ENCODE measurements around the gene IRX2. TPM values are rescaled to one million over a fixed set of nuclear protein-coding genes. Genes with fewer than 3 reads are reported as not detected.

IRX2 gene
- total and polyA plus RNA-seq, 2 of the 8 experiments (the other 6 are each of a cell fraction or from before 2014, with no cell fraction given): 23.4 to 40.4 TPM

GRCh38 chr5:2697446-2698200 lies 53.9 kb downstream of the IRX2 start:
- Histone ChIP-seq H3K27me3 (replicated peaks in 1 of 4; ENCODE audit: control insufficient read depth in 3 of 4, extremely low read depth in 1 of 4, insufficient read depth in 3 of 4, low read length in 3 of 4) (no peaks in the 10 kb centered on the region), H3K56ac (replicated peaks; ENCODE audit: insufficient read length, low read depth, low read length) (no peak overlapping the region), H3K9me3 (ENCODE audit: insufficient read depth in 2 of 2, low read depth in 1 of 2, low read length in 1 of 2) (no peaks in the 10 kb centered on the region), H3K79me2 (ENCODE audit: control insufficient read depth in 1 of 2, insufficient read depth in 2 of 2, low read length in 2 of 2) (no peaks in the 10 kb centered on the region), H3K36me3 (ENCODE audit: control insufficient read depth in 2 of 4, insufficient read depth in 4 of 4, low read length in 3 of 4) (no peaks in the 10 kb centered on the region), H3K9ac (replicated peaks in 1 of 4; ENCODE audit: extremely low read depth in 1 of 4, low read depth in 3 of 4, low read length in 3 of 4) (no peak overlapping the region; a peak in 1 of 7 replicates), H4K5ac (ENCODE audit: insufficient read length, low read depth, low read length) (no peak overlapping the region), H3K27ac (ENCODE audit: low read depth, low read length) (no peak overlapping the region), H2AFZ (ENCODE audit: low read length) (no peak overlapping the region), H3K23me2 (ENCODE audit: low read depth, low read length) (no peaks in the 10 kb centered on the region), H4K20me1 (replicated peaks in 1 of 2; ENCODE audit: control insufficient read depth in 1 of 2, insufficient read depth in 2 of 2, low read length in 2 of 2) (no peaks in the 10 kb centered on the region), H2AK5ac (ENCODE audit: low read depth, low read length) (no peak overlapping the region), H3K79me1 (ENCODE audit: low read depth, low read length) (no peaks in the 10 kb centered on the region), H3K18ac (ENCODE audit: extremely low read depth, low read length) (no peak overlapping the region), H3K4ac (replicated peaks; ENCODE audit: insufficient read length, low read depth, low read length) (no peak overlapping the region), H4K91ac (replicated peaks; ENCODE audit: insufficient read length, low read length) (no peak overlapping the region), H3K4me1 (replicated peaks in 1 of 4; ENCODE audit: control insufficient read depth in 3 of 4, insufficient read depth in 4 of 4, low read length in 3 of 4) (no peaks in the 10 kb centered on the region), H4K8ac (ENCODE audit: extremely low read depth, insufficient read depth, low read length) (no peak overlapping the region), H3K14ac (ENCODE audit: insufficient read length) (no peak overlapping the region), H3K23ac (ENCODE audit: insufficient read length) (no peak overlapping the region), H2BK120ac (replicated peaks; ENCODE audit: low read depth, low read length) (no peak overlapping the region), H3K4me3 (ENCODE audit: extremely low read depth in 1 of 4, insufficient read depth in 2 of 4, low read depth in 3 of 4, low read length in 4 of 4) (no peak overlapping the region), H2BK12ac (ENCODE audit: low read depth, low read length) (no peak overlapping the region), H2BK20ac (ENCODE audit: low read length) (no peak overlapping the region), H3K4me2 (ENCODE audit: insufficient read depth in 1 of 2, low read depth in 2 of 2, low read length in 2 of 2) (no peak overlapping the region), H2BK15ac (ENCODE audit: low read length) (no peak overlapping the region), H2BK5ac (ENCODE audit: low read depth, low read length) (no peak overlapping the region)
- no peak for FAIRE-seq
- CTCF ChIA-PET (ENCODE audit: partially characterized antibody): interaction anchor here (0.9 kb wide), 1 partner anchor 66 kb away, joined by 3 read pairs; no protein-coding TSS in a partner anchor
- WGBS, 2 experiments (ENCODE audit: extremely low coverage in 1 of 2, insufficient coverage in 1 of 2, insufficient read length in 1 of 2, insufficient replicate concordance in 2 of 2, low coverage in 1 of 2, low lambda C conversion rate in 2 of 2, missing lambda C conversion rate in 1 of 2): 89% methylated on average over 23 of the region's 23 CpGs; no CpG with 5 or more reads in 1 of the 2 experiments
- TF ChIP-seq CTCF (IDR thresholded peaks at IDR 0.05; ENCODE audit: control extremely low read depth in 1 of 3, insufficient read depth in 1 of 3, low read depth in 1 of 3, low read length in 3 of 3): 0 out of 4 replicates have a peak, but pooled peaks of 1 of the 3 experiments have one; percentile 9
- TF ChIP-seq HDAC2 (IDR thresholded peaks at IDR 0.05; ENCODE audit: borderline replicate concordance in 1 of 2, low read depth in 2 of 2, low read length in 2 of 2): no peak
- POLR2A ChIA-PET (ENCODE audit: partially characterized antibody): no interaction called here
- DNase-seq (ENCODE audit: low read depth in 1 of 2, low spot score in 2 of 2): no peak
